HG02943 (cell line): ENCODE results near the gene CCDC7.
"Not testable (repeated sequence)": the region's sequence is repeated elsewhere in the genome, so short reads cannot be mapped to it uniquely, and the experiment has no call there.

Source experiments
- ATAC-seq: cut with Tn5 transposase; IDR thresholded peaks from one replicate; pipeline ENCODE4 v1.9.1; 2021; ENCODE audit warnings: mild to moderate bottlenecking, low read depth, moderate library complexity; ENCODE audit not compliant: unreplicated experiment

Gene CCDC7

DNA sequence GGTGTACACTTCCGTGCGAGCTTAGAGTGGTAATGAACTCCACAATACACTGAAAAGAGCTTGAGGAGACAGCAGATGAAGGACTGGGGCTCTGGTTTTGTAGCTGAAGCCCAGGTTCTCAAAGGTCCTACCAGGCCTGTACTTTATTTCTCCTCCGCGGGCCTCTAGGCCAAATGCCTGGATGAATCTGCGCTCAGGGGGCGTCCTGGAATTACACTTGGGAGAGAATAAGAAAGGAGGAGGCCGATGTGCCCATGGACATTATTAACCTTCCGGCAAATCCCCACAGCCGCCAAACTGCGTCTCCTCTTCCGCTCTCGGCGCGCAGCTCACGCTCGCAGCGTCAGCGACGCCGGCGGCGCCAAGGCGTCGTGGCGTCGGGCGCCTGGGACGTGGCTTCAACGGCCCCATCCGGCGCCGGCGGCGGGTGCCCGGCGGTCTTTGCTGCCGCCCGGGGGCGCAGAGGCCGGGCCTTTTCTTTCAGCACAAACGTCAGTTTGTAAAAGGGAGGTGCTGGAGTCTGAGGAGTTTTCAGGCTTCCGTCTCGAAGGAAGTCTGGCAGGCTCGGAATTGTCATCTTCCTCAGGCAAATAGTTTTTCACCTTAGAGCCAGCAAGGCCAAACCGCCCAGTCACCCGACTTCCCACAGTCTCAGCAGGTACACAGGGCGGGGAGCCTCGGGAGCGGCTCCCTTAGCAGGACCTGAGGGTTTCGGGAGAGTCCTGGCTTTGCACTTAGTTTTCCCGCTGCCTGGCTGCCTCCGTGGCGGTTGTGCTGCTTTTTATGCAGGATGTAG lies at the start of gene CCDC7:
Gene CCDC7, plus strand, starts transcription at position 401 of the 796 bp plus-strand sequence. CDS start 5,503 bp downstream, outside the sequence.
- peak; percentile 96 for ATAC-seq

DNA sequence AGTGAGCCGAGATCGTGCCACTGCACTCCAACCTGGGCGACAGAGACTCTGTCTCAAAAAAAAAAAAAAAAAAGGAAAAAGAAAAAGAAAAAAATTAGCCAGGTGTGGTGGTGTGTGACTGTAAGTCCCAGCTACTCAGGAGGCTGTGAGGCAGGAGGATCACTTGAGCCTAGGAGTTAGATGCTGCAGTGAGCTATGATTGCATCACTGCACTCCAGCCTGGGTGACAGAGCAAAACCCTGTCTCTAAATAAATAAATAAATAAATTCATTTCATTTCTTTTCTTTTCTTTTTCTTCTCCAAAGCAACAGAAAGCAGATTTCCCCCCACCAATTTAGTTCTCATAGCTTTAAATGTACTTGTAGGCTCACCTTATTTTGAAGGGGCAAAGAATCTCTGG lies 48.8 kb upstream of the CCDC7 start:
- ATAC-seq, result not testable (repeated sequence)

DNA sequence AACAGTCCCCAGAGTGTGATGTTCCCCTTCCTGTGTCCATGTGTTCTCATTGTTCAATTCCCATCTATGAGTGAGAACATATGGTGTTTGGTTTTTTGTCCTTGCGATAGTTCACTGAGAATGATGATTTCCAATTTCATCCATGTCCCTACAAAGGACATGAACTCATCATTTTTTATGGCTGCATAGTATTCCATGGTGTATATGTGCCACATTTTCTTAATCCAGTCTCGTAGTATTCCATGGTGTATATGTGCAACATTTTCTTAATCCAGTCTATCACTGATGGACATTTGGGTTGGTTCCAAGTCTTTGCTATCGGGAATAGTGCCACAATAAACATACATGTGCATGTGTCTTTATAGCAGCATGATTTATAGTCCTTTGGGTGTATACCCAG lies 46.2 kb upstream of the CCDC7 start:
- not testable (repeated sequence) for ATAC-seq

DNA sequence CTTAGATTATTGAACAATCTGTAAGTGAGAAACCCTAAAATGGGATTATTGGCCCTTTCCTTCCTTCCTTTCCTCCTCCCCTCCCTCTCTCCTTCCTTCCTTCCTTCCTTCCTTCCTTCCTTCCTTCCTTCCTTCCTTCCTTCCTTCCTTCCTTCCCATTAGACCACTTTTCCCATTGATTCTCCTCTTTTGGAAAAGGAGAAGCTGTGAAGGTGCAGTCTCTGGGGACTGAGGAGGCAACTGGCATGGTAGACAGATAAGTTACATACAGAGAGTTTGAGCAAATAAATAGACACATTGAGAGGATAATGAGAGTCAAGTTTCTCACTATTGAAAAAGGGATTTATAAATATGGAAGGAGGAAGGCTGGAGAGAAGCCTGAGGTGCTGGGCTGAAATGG lies 45.0 kb upstream of the CCDC7 start:
- no peak for ATAC-seq

GRCh38 chr10:32402499-32402898 lies 43.4 kb upstream of the CCDC7 start:
- ATAC-seq, result no peak

DNA sequence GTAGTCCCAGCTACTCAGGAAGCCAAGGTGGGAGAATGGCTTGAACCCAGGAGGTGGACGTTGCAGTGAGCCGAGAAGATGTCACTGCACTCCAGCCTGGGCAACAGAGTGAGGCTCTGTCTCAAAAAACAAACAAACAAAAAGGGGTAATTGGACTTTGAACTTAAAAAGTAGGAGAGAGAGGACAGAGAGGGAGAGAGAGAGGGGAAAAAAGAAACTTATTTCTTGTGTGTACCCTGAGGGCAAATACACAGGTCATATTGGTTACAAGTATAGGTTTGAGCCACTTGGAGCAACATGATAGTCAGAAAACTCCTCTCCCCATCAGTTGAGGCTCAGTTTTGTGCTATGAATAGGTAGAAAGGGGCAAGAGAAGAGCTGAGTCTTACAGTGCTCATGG lies 42.8 kb upstream of the CCDC7 start:
- ATAC-seq, result no peak

- no peak for ATAC-seq
Measured at GRCh38 chr10:32408690-32409089, 37.2 kb upstream of the CCDC7 start.

- no peak for ATAC-seq
Measured at GRCh38 chr10:32409741-32410140, 36.2 kb upstream of the CCDC7 start.

DNA sequence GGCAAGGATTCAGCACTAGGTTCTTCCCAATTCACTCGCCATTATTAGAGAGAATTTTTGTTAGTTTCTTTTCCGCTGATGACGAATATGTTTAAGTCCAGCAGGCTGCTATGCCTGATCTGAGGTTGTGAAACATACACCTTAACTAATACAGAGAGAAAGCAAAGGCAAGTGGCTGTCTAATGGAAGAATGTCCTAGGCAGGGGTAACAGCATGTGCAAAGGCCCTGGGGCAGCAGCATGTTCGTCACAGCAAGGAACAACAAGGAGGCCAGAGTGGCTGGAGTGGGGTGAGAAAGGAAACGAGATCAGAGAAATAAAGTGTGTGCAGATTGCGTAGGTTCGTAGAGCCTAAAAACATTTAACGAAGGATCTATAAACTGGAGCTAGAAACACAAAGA lies 35.4 kb upstream of the CCDC7 start:
- ATAC-seq, result no peak

GRCh38 chr10:32411797-32412498 lies 34.0 kb upstream of the CCDC7 start:
- ATAC-seq, result no peak

- no peak for ATAC-seq
Measured at GRCh38 chr10:32412499-32412853, 33.5 kb upstream of the CCDC7 start.

DNA sequence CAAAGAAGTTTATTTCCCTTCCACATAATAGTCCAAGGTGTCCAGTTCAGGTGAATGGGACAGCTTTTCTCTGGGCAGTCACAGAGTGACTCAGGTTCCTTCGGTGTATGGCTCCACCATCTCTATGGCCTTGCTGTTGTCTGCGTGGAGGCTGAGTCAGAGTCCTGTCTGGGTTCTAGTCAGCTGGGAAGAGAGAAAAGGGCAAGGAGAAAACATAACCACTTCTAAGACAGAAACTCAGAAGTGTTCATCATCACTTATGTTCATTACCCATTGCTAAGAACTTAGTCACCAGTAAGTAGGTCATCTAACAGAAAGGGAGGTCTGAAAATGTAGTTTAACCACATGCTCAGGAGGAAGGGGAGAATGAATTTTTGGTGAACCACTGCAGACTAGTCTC lies 32.4 kb upstream of the CCDC7 start:
- no peak for ATAC-seq

- no peak for ATAC-seq
Measured at GRCh38 chr10:32415361-32415760, 30.6 kb upstream of the CCDC7 start.

GRCh38 chr10:32417911-32418547 lies 27.9 kb upstream of the CCDC7 start:
- no peak for ATAC-seq

DNA sequence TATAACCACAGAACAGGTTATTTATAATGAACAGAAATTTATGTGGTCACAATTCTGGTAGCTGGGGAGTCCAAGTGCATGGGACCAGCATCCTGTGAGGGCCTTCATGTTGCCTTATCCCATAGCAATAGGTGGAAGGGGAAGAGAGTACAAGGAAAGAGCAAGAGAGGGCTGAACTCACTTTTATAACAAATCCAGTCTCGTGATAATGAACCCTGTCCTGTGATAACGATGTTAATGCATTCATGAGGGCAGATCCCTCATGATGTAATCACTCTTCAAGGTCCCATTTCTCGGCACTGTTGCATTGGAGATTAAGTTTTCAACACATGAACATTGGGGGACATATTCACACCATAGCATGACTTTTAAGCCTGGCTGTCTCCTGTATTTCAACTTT lies 27.4 kb upstream of the CCDC7 start:
- no peak for ATAC-seq

GRCh38 chr10:32419615-32420014 lies 26.3 kb upstream of the CCDC7 start:
- no peak for ATAC-seq

- no peak for ATAC-seq
Measured at GRCh38 chr10:32426186-32426585, 19.8 kb upstream of the CCDC7 start.

DNA sequence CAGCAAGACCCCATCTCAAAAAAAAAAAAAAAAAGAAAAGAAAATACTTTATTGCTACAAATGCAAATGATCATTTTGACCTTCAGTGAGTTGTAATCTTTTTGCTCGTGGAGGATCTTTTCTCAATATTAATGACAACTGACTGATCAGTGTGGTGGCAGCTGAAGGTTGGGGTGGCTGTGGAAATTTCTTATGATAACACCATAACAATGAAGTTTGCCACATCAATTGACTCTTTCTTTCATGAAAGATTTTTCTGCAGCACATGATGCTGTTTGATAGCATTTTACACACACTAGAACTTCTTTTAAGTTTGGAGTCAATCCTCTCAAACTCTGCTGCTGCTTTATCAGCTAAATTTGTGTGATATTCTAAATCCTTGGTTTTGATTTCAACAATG lies 12.4 kb upstream of the CCDC7 start:
- ATAC-seq, result no peak

DNA sequence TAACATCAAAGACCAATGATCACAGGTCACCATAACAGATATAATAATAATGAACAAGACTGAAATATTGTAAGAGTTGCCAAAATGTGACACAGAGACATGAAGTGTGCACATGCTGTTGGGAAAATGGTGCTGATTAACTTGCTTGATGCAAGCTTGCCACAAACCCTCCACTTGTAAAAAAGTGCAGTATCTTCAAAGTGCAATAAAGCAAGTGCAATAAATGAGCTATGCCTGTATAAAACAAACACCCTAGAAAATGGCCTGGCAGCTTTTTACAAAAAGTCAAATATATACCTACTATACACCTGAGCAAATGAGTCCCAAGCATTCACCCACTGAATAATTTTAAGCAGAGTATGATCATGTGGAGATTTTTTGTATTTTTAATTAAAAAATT lies 9.7 kb upstream of the CCDC7 start:
- ATAC-seq, result no peak

- no peak for ATAC-seq
Measured at GRCh38 chr10:32437334-32437733, 8.6 kb upstream of the CCDC7 start.

DNA sequence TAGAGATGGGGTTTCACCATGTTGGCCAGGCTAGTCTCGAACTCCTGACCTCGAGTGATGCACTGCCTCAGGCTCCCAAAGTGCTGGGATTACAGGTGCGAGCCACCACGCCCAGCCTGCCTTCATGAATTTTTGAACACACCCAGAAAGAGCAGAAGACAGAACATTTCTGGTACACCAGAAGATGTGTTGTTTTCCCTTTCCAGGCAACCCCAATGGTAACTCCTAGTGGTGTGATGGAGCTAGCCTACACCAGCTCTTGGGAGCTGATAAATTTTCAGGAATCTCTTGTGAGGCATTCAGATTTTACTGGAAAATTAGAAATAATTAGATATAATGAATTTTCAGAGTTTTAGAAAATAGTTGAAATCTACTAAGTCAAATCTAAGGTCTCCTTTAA lies 904 bp upstream of the CCDC7 start:
- no peak for ATAC-seq
